Stimulated activated CD8-positive, alpha-beta memory T cell treated with anti-CD3 and anti-CD28 coated beads, Interleukin-4, amount 100 ng/mL, for 24 hours (primary cell): Measurements from ENCODE around the gene TEF.
"Not testable (repeated sequence)": the region's sequence is repeated elsewhere in the genome, so short reads cannot be mapped to it uniquely, and the experiment has no call there.

Experiments used
- DNase-seq: peaks from one replicate; pipeline ENCODE4 v3.0.0-alpha.2; 2020; ENCODE audit warnings: low read depth

The TEF gene

GRCh38 chr22:41425660-41426365 is 44.1 kb downstream of the TEF start:
- no peak for DNase-seq

DNA sequence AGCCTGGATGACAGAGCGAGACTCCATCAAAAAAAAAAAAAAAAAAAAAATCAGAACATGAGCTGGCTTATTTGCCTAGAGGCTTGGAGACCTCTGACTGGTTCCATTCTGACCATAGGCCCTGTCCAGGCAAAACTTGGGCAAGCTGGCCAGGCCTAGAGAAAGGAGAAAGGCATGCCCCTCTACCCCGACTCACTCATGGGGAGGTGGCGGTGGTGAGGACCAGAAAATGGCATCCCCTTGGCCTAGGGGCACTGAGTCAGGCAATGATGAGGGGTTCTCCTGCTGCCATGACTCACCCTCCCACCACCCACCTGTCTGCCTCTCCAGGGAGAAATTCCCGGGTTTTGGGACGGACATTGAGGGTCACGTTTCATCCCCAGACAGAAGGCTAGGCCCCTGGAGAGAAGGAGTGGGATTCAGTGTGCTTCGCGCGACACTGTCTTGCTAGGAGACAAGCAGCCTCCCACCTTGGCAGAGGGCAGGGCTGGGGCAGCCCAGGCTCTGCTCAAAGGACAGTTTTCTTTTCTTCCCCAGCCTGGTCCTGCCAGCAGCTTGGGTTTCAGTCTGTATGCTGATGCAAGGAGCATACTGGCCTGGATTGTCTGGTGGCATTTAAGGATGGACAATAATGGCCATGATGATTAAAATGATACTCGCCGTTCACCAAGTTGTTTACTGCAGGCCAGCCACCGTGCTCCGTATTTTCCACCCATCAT is 47.6 kb downstream of the TEF start:
- DNase-seq = no peak

GRCh38 chr22:41429951-41430332 is 48.2 kb downstream of the TEF start:
- DNase-seq = no peak

DNA sequence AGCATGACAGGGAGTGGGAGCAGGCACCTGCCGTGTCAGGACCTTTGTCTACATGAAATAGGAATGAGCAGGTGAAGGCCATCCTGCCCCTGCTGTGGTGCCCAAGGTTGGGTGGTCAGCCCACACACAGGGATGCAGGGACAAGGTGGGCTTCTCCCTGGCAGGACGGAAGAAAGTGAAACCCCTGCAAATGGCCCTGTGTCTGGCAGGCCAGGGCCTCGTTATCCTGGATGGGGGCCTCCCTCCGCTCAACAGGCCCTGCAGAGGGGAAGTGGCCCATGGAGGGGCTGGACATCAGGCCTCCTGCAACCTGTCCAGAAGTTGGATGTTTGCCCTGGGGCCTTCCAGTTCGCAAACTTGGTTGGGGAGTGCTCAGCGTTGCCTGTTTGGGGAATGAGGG is 49.9 kb downstream of the TEF start:
- no peak for DNase-seq

- DNase-seq = not testable (repeated sequence)
Measured at GRCh38 chr22:41433480-41433879, 51.7 kb downstream of the TEF start.

DNA sequence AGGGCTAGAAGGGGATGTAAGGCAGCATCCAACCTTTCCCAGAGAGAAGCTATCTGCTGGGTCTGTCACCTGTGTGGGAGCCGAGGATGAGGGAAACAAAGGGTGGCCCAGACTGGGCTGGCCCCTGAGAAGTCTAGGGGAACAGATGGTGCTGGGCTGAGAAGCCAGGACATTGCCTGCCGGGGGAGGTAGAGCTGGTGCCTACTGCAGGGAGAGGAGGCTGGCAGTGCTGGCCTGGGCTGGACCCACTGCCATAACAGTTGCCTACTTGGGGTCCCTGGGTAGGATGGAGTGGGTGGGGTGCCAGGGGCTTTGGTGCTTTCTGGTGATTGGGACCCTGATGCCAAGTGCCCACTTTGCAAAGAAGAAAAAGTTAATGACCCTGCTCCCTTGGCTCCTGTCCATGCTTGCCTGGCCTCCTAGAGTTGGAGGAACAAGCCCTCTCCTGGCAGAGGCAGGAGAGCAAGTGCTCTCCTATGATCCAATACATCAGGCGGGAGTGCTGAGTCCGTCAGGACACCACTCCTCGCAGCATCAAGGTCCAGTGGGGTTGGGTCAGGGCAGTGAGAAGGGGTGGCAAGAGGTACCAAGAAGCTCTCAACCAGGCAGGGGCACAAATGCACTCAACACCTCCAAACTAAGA is 52.7 kb downstream of the TEF start:
- not testable (repeated sequence) for DNase-seq

- no peak for DNase-seq
Measured at GRCh38 chr22:41435560-41435959, 53.8 kb downstream of the TEF start.

- DNase-seq = no peak
Measured at GRCh38 chr22:41436322-41437113, 54.8 kb downstream of the TEF start.

DNA sequence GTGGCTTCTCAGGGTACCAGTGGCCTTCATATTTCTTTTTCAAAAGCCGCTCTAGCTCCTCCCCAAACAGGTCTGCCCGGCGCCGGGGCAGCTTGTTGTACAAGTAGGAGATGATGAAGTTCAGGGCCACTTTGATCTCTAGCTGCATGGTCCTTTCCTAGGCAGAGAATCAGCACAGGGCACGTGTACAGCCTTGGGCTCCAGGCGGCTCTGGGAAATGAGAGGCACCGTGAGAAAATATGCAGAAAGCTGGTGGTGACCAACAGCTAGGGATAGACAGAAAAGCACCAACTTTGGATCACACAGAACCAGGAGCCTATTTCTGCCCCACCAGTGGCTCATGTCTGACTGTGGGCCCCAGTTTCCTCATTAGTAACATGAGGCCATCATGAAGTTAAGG is 55.5 kb downstream of the TEF start:
- no peak for DNase-seq

- not testable (repeated sequence) for DNase-seq
Measured at GRCh38 chr22:41440511-41440910, 58.8 kb downstream of the TEF start.

- DNase-seq = no peak
Measured at GRCh38 chr22:41442240-41442792, 60.6 kb downstream of the TEF start.

GRCh38 chr22:41444360-41445128 is 62.8 kb downstream of the TEF start:
- DNase-seq = peak; percentile 78

GRCh38 chr22:41445129-41446056 is 63.7 kb downstream of the TEF start:
- no peak for DNase-seq

GRCh38 chr22:41446057-41446501 is 64.3 kb downstream of the TEF start:
- no peak for DNase-seq

GRCh38 chr22:41446639-41447434 is 65.1 kb downstream of the TEF start, which contains the start of gene TOB2:
TSS of gene TOB2 (minus strand) at chr22:41446801. CDS start at chr22:41437345, 9,456 bp downstream.
- DNase-seq = peak; percentile 89

DNA sequence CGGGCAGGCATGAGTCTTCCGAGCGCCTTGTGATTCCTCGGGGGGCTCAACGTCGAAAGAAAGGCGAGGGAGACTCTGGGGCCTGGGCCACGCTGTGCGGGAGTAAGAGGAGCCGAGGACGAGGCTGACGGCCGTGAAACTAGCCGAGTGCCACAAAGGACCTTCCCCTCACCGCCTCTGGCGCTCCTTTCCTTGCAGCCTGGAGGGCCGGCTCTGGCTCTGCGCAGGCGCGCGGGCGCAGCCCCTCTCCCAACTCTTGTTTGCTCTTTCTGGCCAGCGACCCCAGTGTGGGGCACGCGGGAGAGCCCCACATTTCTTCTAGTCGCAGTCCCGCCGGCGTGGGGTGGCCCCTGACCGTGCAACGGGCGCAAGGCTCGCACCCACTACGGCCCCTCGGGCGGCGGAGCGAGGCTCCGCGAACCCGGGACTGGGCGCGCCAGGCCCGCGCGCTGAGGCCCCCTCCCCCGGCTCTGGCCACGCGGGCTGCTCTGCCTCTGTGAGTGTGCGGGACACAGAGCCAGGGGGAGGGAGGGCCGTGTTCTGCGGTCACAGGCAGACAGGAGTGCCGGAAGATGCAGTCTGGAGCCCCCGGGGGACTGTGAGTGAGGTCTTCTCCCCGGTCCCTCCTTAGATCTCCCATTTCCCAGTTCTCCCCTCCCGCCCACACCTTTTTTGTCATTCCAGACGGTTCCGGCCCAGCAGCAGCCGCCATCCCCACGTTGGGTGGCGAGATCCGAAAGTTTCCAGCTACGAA is 65.9 kb downstream of the TEF start:
- peak; percentile 38 for DNase-seq

- DNase-seq = peak; percentile 82
Measured at GRCh38 chr22:41448189-41448808, 66.6 kb downstream of the TEF start.
